AG08396 (cell line): ENCODE data around the gene MAFG.
"Not testable (repeated sequence)": the region's sequence is repeated elsewhere in the genome, so short reads cannot be mapped to it uniquely, and the experiment has no call there.

Experiments
- DNase-seq: peaks from one replicate; pipeline ENCODE4 v3.0.0; 2012; ENCODE audit warnings: low spot score, mixed read lengths

The MAFG gene

GRCh38 chr17:81958633-81959342, 31.3 kb upstream of the MAFG start:
- DNase-seq, result no peak

- DNase-seq, result no peak
Observed at GRCh38 chr17:81957691-81958432, 30.3 kb upstream of the MAFG start.

GRCh38 chr17:81956607-81957589, 29.4 kb upstream of the MAFG start:
- DNase-seq, result no peak

GRCh38 chr17:81955756-81956544, 28.4 kb upstream of the MAFG start:
- DNase-seq, result no peak

DNA sequence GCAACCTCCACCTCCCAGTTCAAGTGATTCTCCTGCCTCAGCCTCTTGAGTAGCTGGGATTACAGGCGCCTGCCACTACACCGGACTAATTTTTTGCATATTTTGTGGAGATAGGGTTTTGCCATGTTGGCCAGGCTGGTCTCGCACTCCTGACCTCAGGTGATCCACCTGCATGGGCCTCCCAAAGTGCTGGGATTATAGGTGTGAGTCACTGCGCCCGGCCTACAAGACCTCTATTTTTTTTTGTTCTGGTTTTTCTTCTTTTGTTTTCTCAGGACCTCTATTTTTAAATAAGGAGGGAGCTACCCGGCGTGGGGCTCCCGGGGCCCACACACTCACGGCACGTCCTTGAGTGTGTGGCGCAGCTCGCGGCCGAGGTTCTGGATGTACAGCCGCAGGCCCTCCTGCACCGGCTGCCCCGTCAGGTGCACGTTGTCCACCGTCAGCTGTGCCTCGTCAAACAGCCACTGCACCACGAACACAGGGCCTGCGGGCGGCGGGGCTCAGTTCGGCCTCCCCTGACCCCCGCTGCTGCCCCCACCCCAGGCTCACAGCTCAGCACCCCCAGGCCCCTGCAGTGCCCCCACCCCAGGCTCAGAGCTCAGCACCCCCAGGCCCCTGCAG, 27.6 kb upstream of the MAFG start:
- DNase-seq, result no peak

DNA sequence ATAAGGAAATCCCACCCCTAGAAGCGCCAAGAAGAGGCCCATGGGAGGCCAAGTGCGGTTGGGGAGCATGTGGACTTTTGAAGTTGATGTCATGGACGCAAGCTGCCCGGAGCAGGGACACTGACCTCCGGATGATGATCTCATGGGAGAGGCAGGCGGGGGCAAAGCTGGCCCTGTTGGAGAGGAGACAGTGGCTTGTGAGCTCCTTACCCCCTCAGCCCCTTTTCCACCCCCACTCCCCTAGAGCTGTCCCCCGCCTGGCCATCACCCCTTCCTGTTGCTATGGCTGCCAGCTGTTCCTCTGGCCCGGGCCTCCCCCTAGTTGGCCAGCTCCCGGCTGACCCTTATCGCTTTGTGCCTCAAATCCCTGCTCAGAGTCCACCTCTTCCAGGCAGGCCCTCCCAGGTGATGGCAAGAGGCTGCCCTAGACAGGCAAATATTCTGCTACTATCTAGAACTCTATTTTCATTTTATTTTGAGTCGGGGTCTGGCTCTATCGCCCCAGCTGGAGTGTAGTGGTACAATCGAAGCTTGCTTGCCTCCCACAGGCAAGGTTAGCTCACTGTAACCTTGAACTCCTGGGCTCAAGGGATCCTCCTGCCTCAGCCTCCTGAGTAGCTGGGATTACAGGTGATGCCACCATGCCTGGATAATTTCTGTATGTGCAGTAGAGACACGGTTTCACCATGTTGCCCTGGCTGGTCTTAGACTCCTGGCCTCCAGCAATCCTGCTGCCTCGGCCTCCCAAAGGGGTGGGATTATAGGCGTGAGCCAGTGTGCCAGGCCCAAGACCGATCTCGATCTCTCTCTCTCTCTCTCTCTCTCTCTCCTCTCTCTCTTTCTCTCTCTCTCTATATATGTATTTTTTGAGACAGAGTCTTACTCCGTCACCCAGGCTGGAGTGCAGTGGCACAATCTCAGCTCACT, 26.9 kb upstream of the MAFG start:
- DNase-seq, result no peak

GRCh38 chr17:81953443-81953842, 25.9 kb upstream of the MAFG start:
- DNase-seq, result not testable (repeated sequence)

DNA sequence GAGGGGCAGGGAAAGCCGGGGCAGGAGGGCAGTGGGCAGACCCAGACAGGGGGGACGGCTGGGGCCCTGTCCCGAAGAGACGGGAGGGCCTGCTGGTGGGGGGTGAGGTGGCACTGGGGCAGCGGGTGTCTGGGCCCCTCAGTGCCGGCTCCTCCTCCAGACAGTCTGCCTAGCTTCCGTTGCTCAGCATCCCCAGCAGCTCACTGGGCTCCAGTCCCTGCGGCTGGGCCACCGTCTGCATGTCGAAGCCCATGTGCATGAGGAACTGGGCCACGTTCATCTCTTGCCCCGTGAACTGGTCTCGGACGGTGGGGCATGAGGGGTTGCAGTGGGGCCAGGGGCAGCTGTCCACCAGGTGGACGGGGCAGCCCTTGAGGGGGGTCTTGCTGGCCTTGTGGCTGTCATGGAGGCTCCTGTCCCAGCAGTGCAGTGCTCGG, 25.3 kb upstream of the MAFG start:
- DNase-seq, result no peak

DNA sequence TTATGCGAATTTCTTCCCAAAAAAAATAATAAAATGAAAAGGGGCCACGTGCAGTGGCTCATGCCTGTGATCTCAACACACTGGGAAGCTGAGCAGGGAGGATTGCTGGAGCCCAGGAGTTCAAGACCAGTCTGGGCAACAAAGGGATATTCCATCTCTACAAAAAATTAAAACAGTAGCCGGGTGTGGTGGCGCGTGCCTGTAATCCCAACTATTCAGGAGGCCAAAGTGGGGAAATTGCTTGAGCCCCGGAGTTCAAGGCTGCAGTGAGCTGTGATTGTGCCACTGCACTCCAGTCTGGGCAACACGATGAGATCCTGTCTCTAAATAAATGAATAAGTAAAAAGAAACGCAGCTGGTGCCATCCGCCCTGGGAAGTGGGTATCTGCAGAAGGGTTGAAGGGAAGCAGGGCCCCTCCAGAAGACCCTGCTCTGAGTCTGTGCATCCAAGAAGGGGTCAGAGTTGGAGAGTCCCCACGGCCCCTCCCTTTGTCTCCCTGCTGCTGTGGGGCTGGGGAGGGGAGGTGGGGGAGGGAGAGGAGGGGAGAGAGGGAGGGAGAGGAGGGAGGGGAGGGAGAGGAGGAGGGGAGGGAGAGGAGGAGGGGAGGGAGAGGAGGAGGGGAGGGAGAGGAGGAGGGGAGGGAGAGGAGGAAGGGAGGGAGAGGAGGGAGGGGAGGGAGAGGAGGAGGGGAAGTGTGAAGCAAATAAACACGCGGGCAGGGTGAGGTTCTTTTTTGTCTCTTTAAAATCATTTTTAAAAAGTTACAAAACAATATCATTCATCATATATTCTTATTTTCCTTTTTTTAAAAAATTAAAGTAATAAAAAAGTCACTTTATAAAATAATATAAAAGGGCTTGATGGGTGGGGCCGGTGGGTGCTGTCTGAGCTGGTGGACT, 24.5 kb upstream of the MAFG start:
- no peak for DNase-seq

- no peak for DNase-seq
Observed at GRCh38 chr17:81950501-81950900, 23.0 kb upstream of the MAFG start.

DNA sequence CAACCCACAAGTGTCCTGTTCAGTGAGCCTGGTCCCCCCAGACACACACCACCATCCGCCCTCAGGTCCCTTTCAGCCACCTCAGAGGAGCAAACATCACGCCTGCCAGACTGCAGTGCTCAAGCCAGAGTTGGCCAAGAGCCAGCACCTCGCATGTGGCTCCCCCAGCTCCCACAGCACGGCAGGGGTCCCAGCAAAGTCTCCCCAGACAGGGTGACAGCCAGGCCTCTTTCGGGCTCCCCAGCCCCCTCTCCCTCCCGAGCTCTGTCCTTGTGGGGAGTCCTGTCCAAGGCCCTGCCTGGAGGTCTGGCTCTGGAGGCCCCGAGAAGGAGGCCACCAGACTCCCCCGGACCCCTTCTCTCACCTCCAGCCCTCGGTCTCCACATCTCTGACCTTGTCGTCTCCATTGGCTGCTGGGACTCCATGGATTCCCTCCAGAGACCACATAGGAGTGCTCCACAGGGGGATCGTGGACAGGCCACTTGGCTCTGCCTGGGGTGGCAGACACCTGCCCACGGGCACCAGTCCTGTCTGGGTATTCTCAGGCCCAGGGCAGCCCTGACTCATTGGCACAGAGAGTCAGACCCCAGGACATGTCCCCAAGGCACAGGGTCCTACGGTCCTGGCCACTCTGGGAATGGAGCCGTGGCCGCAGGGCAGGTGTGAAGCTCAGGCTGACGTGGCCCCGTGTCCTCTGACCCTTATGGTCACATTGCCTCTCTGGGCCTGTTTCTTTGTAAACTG, 21.3 kb upstream of the MAFG start:
- no peak for DNase-seq

- no peak for DNase-seq
Observed at GRCh38 chr17:81947189-81947588, 19.7 kb upstream of the MAFG start, which contains the start of gene MYADML2. TSS of gene MYADML2 (minus strand) at chr17:81947233. CDS start at chr17:81941741, 5,492 bp downstream.

DNA sequence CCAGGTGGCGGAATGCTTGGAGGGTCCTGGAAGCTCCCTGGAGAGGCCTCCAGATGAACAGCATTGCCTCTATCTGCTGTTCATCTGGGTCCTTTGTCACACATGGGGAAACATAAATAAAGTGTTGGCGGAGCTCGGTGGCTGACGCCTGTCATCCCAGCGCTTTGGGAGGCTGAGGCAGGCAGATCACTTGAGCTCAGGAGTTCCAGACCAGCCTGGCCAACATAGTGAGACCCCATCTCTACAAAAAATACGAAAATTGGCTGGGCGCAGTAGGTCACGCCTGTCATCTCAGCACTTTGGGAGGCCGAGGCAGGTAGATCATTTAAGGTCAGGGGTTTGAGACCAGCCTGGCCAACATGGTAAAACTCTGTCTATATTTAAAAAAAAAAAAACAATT, 17.3 kb upstream of the MAFG start:
- no peak for DNase-seq

DNA sequence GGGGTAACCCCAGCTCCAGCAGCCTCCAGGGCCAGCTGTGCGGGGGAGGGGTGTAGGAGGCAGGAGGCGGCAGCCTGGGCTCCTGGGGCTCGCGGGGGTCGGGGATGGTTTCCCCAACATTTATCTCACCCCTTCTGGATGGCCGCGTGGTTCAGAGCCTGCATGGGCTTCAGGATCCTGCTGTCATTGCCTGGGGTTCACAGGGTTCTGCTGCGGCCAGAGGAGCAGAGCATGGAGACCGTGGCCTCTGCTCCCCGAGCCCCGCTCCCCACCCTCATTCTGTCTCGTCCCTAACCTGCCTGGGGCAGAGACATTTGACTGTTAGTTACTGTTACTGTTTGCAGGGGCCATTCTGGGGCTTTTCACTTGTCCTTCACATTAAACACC, 14.6 kb upstream of the MAFG start:
- DNase-seq, result no peak

DNA sequence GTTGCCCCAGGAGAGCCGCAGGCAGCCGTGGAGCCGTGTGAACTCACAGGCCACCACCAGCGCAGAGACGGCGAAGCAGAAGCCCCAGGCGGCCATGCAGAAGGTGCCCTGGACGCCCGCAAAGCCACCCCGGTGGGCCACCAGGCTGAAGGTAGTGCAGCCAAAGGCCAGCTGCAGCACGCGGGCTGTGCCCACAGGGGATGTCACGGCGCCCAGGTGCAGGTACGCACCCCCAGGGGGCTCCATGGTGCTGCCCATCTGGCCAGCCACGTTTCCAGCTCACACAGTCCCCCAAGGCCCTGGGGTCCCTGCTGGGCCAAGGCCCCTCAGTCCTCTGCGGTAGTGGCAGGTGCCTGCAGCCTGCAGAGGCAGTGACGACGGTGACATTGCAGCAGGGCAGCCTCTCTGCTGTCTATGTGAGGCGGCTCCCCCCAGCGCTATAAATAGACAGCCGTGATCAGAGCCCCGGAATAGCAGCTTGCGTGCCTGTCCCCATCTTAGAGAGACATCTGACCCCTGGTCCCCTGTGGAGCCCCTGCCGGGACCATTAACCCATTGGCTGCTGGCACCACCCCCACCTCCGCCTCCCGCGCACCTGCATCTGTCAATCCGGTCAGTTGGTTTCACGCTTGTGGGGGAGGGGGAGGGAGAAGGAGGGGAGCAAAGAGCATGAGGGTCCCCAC, 14.1 kb upstream of the MAFG start:
- DNase-seq, result no peak

DNA sequence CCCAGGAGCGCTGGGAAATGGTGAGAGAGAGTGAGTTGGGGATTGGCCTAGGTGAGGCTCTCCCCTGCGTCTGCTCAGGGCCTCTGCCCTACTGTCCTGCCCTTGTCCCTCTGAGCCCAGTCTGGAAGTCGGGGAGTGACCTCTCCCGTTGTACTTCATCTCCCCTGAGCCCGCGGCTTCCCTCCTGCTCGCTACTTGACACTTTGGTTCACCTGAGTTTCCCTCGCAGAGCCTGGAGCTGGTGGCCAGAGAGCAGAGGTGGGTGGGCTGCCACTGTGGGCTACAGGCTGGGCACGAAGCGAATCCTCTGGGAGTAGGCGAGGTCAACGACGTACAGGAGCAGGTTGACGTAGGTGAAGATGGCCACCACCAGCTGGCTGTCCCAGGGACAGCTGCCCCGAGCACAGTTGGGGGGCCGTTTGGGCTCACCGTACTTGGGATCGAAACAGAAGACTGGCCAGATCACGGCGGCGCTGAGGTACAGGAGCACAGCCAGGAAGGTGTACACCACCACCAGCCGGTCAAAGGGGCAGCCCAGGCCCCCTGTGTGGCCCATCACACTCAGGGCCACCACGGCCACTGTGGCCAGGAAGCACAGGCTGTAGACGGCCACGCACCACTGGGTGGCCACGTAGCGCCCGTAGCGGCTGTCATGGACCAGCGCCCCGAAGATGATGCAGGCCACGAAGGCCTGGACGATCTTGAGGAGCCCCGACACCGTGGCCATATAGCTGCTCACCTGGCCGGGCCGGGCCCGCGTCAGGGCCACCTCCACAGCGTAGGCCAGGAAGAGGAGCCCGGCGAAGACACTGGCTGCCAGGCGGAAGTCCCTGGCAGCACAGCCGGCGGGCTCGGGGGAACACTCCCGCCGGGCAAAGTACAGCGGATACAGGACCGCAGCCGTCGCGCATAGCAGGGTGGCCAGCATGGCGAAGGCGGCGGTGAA, 13.3 kb upstream of the MAFG start:
- DNase-seq, result no peak
